Retina (tissue), 1 donor: Measurements from ENCODE around the gene TCF12.

Experiments used
- DNase-seq: peaks from one replicate; pipeline ENCODE4 v3.0.0-alpha.2; 2016

The TCF12 gene

DNA sequence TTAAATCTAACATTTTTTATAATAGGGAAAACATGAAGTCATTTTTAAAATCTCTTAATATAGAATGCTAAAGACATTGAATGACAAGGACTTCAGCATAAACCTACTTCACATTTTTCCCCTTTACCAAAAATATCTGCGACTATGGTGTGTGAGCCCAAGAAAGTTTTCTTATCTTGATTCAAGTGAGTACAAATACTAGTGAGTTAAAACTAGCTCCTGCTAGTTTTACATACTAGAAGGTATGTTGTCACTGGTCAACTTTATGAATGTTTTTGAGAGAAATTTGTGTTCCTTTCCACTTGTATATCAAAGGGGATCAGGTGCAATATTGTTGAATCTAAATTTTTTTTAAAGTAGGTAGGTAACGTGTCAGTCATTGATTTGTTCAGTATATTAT lies 305.4 kb downstream of the TCF12 start:
- DNase-seq: no peak

GRCh38 chr15:57224664-57225063 lies 306.2 kb downstream of the TCF12 start:
- no peak for DNase-seq

- DNase-seq: no peak
Observed at GRCh38 chr15:57227166-57227565, 308.7 kb downstream of the TCF12 start.

DNA sequence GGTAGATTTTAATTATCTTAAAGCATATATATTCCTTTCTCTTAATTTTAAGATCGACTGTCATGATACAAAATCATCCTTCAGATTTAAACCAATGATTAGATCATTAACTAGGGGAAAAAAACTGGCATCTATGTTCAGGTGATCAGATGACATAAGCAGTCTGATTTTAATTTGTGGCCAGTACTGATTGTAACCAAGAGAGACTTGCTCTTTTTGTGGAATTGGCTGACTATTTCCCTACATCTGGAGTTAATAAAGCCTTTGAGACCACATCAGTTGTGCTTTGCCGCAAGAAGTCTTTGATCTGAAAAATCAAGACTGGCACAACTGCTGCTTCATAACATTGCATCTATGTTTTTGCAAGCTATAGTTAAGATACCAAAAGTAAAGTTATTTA lies 309.5 kb downstream of the TCF12 start:
- no peak for DNase-seq

- no peak for DNase-seq
Observed at GRCh38 chr15:57228395-57228794, 310.0 kb downstream of the TCF12 start.

DNA sequence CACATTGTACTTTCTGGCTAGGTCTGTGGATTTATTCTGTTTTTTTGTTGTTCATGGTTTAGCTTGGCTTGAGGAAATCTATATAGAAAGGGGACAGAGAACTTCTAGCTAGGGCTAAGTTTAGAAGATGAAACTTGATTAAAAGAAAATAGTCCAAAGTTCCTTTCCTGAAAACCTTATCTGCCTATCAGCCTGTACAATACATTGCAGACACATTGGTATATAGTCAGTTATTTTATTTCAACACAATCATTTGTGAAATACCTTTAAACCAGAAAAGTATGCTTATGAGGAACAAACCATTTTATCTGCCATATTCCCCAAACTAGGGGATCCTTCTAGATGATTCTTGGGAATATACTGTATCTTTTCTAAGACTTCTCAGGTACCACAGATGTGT lies 310.6 kb downstream of the TCF12 start:
- DNase-seq: no peak

- no peak for DNase-seq
Observed at GRCh38 chr15:57231559-57231958, 313.1 kb downstream of the TCF12 start.

DNA sequence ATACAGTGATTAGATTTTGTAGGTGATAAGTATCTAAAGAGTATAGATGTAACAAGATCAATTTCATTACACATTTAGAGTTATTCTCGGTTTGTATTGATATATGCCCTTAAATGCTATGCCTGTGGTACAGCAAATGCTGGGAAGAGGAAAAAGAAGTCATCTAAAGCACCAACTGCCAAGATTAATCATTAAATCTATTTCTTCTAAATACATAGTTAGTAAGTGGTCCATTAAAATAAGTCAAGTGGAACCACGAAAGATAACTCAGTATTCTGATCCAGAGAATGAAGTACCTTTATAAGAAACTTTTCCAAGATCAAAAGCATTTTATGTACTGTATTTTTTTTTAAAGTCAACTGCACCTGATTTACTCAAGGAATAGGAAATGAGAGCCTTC lies 315.7 kb downstream of the TCF12 start:
- no peak for DNase-seq

- no peak for DNase-seq
Observed at GRCh38 chr15:57235186-57235585, 316.7 kb downstream of the TCF12 start.

DNA sequence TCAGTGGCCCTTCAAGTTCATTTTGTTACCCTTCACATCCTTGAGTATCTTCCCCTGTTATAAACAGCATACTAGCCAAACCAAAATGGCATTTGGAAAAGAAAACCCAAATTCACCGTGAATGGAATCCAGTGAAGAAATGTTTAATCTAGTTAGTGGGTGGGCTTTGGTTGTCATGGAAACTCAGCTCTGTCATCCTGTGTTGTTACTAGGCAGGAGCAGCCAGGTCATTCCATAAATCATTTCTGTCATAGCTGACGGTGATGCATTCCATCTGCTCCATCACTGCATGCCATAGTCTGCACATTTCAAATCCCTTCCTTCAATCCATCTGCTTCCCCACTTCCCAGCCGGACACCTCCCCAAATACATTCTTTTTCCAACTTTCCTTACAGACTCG lies 317.4 kb downstream of the TCF12 start:
- peak; percentile 66 for DNase-seq

GRCh38 chr15:57236561-57237300 lies 318.3 kb downstream of the TCF12 start:
- DNase-seq: no peak

- peak; percentile 81 for DNase-seq
Observed at GRCh38 chr15:57237301-57237642, 318.8 kb downstream of the TCF12 start.

DNA sequence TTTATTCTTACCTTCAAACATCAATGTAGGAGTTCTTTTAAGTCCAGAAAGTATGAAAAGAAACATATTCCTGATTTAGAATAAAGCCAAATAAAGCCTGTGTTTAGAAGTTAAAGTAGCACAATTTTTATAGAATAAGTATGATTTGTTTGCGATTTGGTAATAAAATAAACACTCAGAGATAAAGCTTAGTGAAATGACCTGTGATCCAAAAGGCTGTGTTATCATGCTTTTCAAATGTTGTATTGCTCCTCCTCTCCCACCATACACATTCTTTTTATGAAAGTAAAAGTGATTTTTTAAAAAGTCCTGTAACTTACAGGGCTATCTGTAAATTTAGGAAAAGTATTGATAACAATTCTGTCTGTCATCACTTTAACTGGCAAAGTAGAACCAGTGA lies 319.2 kb downstream of the TCF12 start:
- no peak for DNase-seq

GRCh38 chr15:57245130-57245529 lies 326.7 kb downstream of the TCF12 start:
- DNase-seq: no peak

DNA sequence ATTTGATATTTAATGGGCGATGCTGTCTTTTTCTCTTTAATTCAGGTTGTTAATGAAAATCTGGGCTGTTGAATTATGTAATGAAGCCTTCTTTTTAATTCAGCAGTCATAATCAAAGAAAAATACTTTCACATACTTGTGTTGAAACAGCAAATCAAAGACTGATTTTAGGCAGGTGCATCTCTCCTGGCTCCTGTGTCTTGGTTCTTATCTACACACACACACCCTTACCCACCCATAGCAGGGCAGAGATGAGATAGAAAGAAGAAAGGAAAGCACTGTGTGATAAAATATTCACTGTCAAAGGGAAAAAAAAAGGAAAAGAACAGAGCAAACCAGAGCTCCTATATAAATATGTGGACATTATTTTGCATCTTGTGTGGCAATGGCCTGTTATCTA lies 327.3 kb downstream of the TCF12 start:
- DNase-seq: no peak

GRCh38 chr15:57248074-57248473 lies 329.6 kb downstream of the TCF12 start:
- DNase-seq: no peak

GRCh38 chr15:57251308-57251707 lies 332.9 kb downstream of the TCF12 start:
- DNase-seq: no peak

- DNase-seq: no peak
Observed at GRCh38 chr15:57251941-57252340, 333.5 kb downstream of the TCF12 start.

GRCh38 chr15:57253082-57253481 lies 334.6 kb downstream of the TCF12 start:
- no peak for DNase-seq

DNA sequence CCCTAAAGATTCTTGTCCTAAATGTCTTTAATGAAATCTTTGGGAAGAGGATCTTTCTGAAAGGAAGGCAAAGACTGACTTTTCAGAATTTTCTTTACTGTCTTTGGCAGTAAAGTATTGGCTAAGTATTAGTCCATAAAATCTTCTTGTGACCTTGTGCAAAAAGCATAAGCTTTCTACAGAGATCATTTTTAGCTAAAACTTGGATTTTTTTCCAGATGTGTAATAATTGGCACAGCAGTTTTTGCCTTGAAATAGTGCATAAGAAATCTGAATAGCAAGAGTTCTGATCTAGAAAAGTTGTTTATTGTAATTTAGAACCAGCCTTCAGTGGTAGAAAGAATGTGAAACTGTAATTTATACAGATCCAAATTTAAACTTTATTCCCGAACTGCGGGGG lies 335.1 kb downstream of the TCF12 start:
- no peak for DNase-seq

DNA sequence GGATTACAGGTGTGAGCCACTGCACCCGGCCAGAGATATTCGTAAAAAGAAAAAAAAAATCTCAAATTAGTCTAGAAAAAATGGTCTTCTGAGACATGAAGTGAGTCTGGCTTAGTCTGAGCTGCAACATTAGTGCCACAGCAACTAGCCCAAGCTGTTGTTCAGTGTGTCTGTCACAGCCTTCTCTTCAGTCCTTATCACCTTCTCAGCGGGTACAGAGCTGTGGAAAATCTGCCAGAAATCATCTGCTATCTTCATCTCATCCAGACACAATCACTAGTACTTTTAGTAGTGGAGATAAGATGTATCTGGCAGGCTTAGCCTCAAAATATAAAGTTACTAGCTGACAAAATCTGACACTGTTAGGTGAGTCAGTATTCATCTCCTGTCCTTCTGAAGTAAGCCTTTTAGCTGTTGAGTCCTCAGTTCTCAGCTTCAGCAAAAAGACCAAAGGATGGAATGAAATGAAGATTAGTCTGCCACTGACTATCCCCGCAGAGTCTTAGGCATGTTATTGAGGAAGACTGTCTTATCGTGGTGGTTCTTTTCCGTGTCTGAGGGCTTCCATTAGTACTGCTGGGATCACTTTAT lies 337.4 kb downstream of the TCF12 start:
- DNase-seq: no peak

DNA sequence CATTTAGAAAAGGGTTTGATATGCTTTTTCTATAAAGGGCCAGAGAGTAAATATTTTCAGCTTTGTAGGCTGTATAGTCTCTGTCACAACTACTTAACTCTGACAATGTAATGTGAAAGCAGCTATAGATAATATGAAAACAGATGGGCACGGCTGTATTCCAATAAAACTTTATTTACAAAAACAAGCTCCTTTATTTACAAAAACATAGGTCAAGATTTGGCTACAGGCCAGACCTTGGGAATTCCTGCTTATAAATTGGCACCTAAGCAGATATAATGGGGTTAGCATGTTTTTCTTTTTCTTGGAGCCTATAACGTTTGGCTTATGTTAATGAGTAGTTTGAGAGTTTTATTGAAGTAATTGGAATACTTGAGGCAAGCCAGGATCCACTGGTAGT lies 338.5 kb downstream of the TCF12 start:
- no peak for DNase-seq

DNA sequence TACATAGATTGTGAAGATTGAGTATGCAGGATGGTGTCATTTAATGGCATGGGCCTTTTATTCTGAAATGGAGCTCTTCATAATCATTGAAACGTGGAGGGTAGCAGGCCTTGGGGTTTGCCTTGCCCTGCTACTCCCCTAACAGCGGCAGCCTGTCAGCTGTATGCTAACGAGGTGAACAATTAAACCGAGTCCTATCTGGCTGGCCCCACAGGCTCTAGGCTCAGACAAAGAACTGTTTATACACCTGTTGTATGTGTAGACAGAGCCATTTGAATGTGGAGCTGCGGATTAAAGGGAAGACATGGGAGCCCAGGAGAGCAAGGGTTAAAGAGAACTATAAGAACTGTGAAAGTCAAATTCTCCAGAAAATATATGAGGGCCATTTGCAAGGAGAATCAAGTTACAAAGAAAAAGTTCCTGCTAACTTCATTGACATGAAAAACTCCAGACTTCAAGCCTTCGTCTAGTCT lies 341.2 kb downstream of the TCF12 start:
- DNase-seq: peak; percentile 70

GRCh38 chr15:57263520-57263919 lies 345.1 kb downstream of the TCF12 start:
- DNase-seq: no peak

- DNase-seq: no peak
Observed at GRCh38 chr15:57272771-57273357, 354.4 kb downstream of the TCF12 start.
